Keratinocyte (primary cell): ENCODE results near the gene CYP2A6. TPM values are rescaled to one million over a fixed set of nuclear protein-coding genes. Genes with fewer than 3 reads are reported as not detected.

ENCODE experiments used
- DNase-seq: peaks from one replicate; pipeline ENCODE4 v3.0.0-alpha.2; 2011; ENCODE audit warnings: low read depth, missing footprints, low spot score
- FAIRE-seq: peaks from 2 replicates; lab custom pipeline; 2011; peaks lifted over from hg19 to GRCh38; lab: Jason Lieb, UNC
- H2AFZ ChIP-seq: 2 replicates; pipeline ENCODE4 v1.6.0; 2012; ENCODE audit warnings: low read length, control low read depth, inconsistent platforms; ENCODE audit not compliant: control insufficient read depth
- H3K27ac ChIP-seq: 2 replicates; pipeline ENCODE4 v1.5.1; 2011; ENCODE audit warnings: low read length; ENCODE audit not compliant: control insufficient read depth, insufficient read depth
- H3K27me3 ChIP-seq: 3 replicates; pipeline ENCODE4 v1.6.0; 2011; ENCODE audit warnings: low read length; ENCODE audit not compliant: control insufficient read depth, insufficient read depth; ENCODE audit errors: extremely low read depth
- H3K36me3 ChIP-seq, 2 experiments: 2 replicates in 1 of 2; 3 replicates in 1 of 2; pipeline ENCODE4 v1.5.1; 2011; ENCODE audit warnings: low read length in 2 of 2, mild to moderate bottlenecking in 1 of 2; ENCODE audit not compliant: control insufficient read depth in 2 of 2, insufficient read depth in 2 of 2; ENCODE audit errors: extremely low read depth in 1 of 2
- H3K4me1 ChIP-seq: 3 replicates; pipeline ENCODE4 v1.5.1; 2011; ENCODE audit warnings: low read length; ENCODE audit not compliant: control insufficient read depth, insufficient read depth; ENCODE audit errors: extremely low read depth
- H3K4me2 ChIP-seq: 3 replicates; pipeline ENCODE4 v1.6.0; 2011; ENCODE audit warnings: low read depth, low read length; ENCODE audit not compliant: control insufficient read depth, insufficient read depth; ENCODE audit errors: extremely low read depth
- H3K4me3 ChIP-seq, 3 experiments: fragments of 200-600 bp in 1 of 3; sonication (generic) in 1 of 3; 2 replicates in 2 of 3; 3 replicates in 1 of 3; pipeline ENCODE4 v1.5.1; 2011 to 2016; ENCODE audit warnings: low read length in 3 of 3, mild to moderate bottlenecking in 3 of 3, control low read depth in 2 of 3, inconsistent platforms in 1 of 3, low read depth in 1 of 3, mixed read lengths in 1 of 3, mixed run types in 1 of 3, moderate library complexity in 1 of 3; ENCODE audit not compliant: control insufficient read depth in 2 of 3, insufficient read depth in 2 of 3; ENCODE audit errors: extremely low read depth in 1 of 3
- H3K79me2 ChIP-seq: 2 replicates; pipeline ENCODE4 v1.6.0; 2012; ENCODE audit warnings: low read length; ENCODE audit not compliant: control insufficient read depth, insufficient read depth
- H3K9ac ChIP-seq: 3 replicates; pipeline ENCODE4 v1.6.0; 2011; ENCODE audit warnings: low read length; ENCODE audit not compliant: control insufficient read depth, insufficient read depth; ENCODE audit errors: extremely low read depth
- H3K9me1 ChIP-seq: 3 replicates; pipeline ENCODE4 v1.6.0; 2011; ENCODE audit warnings: low read length; ENCODE audit not compliant: control insufficient read depth, insufficient read depth; ENCODE audit errors: extremely low read depth
- H3K9me3 ChIP-seq: 2 replicates; pipeline ENCODE4 v1.5.1; 2012; ENCODE audit warnings: low read depth, low read length; ENCODE audit not compliant: control insufficient read depth
- H4K20me1 ChIP-seq: 3 replicates; pipeline ENCODE4 v1.6.0; 2011; ENCODE audit warnings: low read length; ENCODE audit not compliant: control insufficient read depth, insufficient read depth; ENCODE audit errors: extremely low read depth
- EZH2 ChIP-seq: IDR thresholded peaks from one replicate; pipeline ENCODE4 v1.6.1; 2012; ENCODE audit warnings: inconsistent platforms, mild to moderate bottlenecking, low read length, moderate library complexity
- dilution Hi-C: fragments of 300-500 bp; cut with MboI; formaldehyde crosslinking; loops from one replicate; pipeline ENCODE4 v1.7.0; 2020; ENCODE audit warnings: low sequenced_read_pairs; ENCODE audit not compliant: extremely low pct_ligation_motif_present
- polyA plus RNA-seq, 5 experiments: library from polyadenylated mRNA; depleted of rRNA in 3 of 5; stranded (reverse) in 3 of 5; stranded (forward) in 1 of 5; unstranded in 1 of 5; fragments of >200 nt; gene quantifications; 1 replicate in 1 of 5; 2 replicates in 3 of 5; 3 replicates in 1 of 5; pipeline versions ENCODE4 v1.2.1 to v1.2.3, GENCODE V29; 2011 to 2012; ENCODE audit warnings: missing spikeins in 2 of 5, low read depth in 1 of 5, low replicate concordance in 1 of 5
- TF ChIP-seq, protein P1 (sequence below), 3 experiments: IDR thresholded peaks in 1 of 3; conservative IDR thresholded peaks in 1 of 3; optimal IDR thresholded peaks in 1 of 3; 2 replicates in 2 of 3; 3 replicates in 1 of 3; pipeline versions ENCODE3 to v1.5.1; 2011; ENCODE audit warnings: low read length in 3 of 3, mild to moderate bottlenecking in 3 of 3, moderate library complexity in 2 of 3, control low read depth in 1 of 3, inconsistent platforms in 1 of 3; ENCODE audit not compliant: insufficient read depth in 2 of 3; ENCODE audit errors: extremely low read depth in 1 of 3

Gene CYP2A6
- polyA plus RNA-seq, 1 donor (not counting 4 experiments of a cell fraction or from before 2014, with no cell fraction given) = not detected

- TF ChIP-seq, protein P1, sequence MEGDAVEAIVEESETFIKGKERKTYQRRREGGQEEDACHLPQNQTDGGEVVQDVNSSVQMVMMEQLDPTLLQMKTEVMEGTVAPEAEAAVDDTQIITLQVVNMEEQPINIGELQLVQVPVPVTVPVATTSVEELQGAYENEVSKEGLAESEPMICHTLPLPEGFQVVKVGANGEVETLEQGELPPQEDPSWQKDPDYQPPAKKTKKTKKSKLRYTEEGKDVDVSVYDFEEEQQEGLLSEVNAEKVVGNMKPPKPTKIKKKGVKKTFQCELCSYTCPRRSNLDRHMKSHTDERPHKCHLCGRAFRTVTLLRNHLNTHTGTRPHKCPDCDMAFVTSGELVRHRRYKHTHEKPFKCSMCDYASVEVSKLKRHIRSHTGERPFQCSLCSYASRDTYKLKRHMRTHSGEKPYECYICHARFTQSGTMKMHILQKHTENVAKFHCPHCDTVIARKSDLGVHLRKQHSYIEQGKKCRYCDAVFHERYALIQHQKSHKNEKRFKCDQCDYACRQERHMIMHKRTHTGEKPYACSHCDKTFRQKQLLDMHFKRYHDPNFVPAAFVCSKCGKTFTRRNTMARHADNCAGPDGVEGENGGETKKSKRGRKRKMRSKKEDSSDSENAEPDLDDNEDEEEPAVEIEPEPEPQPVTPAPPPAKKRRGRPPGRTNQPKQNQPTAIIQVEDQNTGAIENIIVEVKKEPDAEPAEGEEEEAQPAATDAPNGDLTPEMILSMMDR (optimal IDR thresholded peaks at IDR 0.05 in 1 of 3, IDR thresholded peaks at IDR 0.05 in 1 of 3, conservative IDR thresholded peaks at IDR 0.05 in 1 of 3; ENCODE audit: extremely low read depth in 1 of 3, insufficient read depth in 2 of 3, low read length in 3 of 3) = no peak
- TF ChIP-seq EZH2 = no peak
- DNase-seq (no peak), FAIRE-seq (no peak)
- dilution Hi-C loops = no loop called here
- Histone ChIP-seq H3K9ac (peak overlapping the region; percentile 90), H3K27ac (peak overlapping the region; percentile 78), H4K20me1 (peaks cover 36% of the 10 kb centered on the region), H3K79me2 (peaks cover 60% of the 10 kb centered on the region), H3K9me1 (peaks cover 10% of the 10 kb centered on the region), H3K9me3 (no peaks in the 10 kb centered on the region), H3K4me1 (peaks cover 50% of the 10 kb centered on the region), H2AFZ (no peak overlapping the region), H3K27me3 (no peaks in the 10 kb centered on the region), H3K4me3 (peak overlapping the region; percentile 67 to 97 (median 67)), H3K36me3 (peaks cover 28 to 44% of the 10 kb centered on the region in 2 experiments), H3K4me2 (peak overlapping the region; percentile 83)
These were observed 49.8 kb downstream of the CYP2A6 start for GRCh38 chr19:40800339-40800996.

GRCh38 chr19:40799558-40800338, 50.5 kb downstream of the CYP2A6 start:
- TF ChIP-seq, protein P1 (optimal IDR thresholded peaks at IDR 0.05 in 1 of 3, IDR thresholded peaks at IDR 0.05 in 1 of 3, conservative IDR thresholded peaks at IDR 0.05 in 1 of 3; ENCODE audit: extremely low read depth in 1 of 3, insufficient read depth in 2 of 3, low read length in 3 of 3) = no peak
- TF ChIP-seq EZH2 = no peak
- Histone ChIP-seq H3K4me1 (peaks cover 43% of the 10 kb centered on the region), H3K4me2 (peak overlapping the region; percentile 83), H2AFZ (no peak overlapping the region), H3K79me2 (peaks cover 53% of the 10 kb centered on the region), H4K20me1 (peaks cover 28% of the 10 kb centered on the region), H3K36me3 (peaks cover 23 to 42% of the 10 kb centered on the region in 2 experiments), H3K9me1 (peaks cover 10% of the 10 kb centered on the region), H3K9ac (peak overlapping the region; percentile 90), H3K27ac (peak overlapping the region; percentile 78), H3K4me3 (peak overlapping the region; percentile 67 to 97 (median 67)), H3K9me3 (no peaks in the 10 kb centered on the region), H3K27me3 (no peaks in the 10 kb centered on the region)
- dilution Hi-C loops = no loop called here
- no peak for DNase-seq
- FAIRE-seq = no peak
